GM12891 (cell line): ENCODE data around the gene TSHZ2.

Experiments used
- POLR2A ChIP-seq: IDR thresholded peaks from 2 replicates; pipeline ENCODE4 v1.6.1; 2011; ENCODE audit warnings: low read depth, low read length, control low read depth
- POLR2AphosphoS5 ChIP-seq: IDR thresholded peaks from 2 replicates; pipeline ENCODE4 v1.6.1; 2011; ENCODE audit warnings: low read depth, low read length, control low read depth
- POU2F2 ChIP-seq: IDR thresholded peaks from 2 replicates; pipeline ENCODE4 v1.6.1; 2011; ENCODE audit warnings: low read depth, mild to moderate bottlenecking, control low read depth, low read length, moderate library complexity
- TAF1 ChIP-seq: IDR thresholded peaks from 2 replicates; pipeline ENCODE4 v1.6.1; 2011; ENCODE audit warnings: low read depth, low read length, control low read depth

- no peak for TF ChIP-seq TAF1
- no peak for TF ChIP-seq POLR2A
- no peak for TF ChIP-seq POLR2AphosphoS5
- TF ChIP-seq POU2F2, result no peak
These were observed 456.4 kb downstream of the TSHZ2 start for GRCh38 chr20:53428588-53428987.
